ENCODE measurements around the gene NOL6. TPM values are rescaled to one million over a fixed set of nuclear protein-coding genes. Genes with fewer than 3 reads are reported as not detected.
"Not testable (repeated sequence)": the region's sequence is repeated elsewhere in the genome, so short reads cannot be mapped to it uniquely, and the experiment has no call there.

NOL6 gene
- total RNA-seq, 1 experiment from 2014 or later = 64.4 TPM

DNA sequence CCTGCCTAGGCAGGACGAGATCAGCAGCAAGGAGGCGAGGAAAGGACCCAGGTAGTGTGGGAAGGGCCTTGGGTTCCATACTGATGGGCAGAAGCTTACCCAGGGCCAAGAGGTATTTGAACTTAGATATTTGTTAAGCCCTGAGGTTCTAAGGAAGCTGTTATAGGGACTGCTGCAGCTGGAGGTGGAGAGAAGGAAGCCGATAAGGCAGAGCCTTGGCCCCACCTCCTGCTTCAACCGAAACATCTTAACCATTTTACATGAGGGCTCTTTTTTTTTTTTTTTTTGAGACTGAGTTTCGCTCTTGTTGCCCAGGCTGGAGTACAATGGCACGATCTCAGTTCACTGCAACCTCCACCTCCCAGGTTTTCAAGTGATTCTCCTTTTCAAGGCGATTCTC lies 17.8 kb downstream of the NOL6 start:
- no peak overlapping the region for H3K14ac ChIP-seq (ENCODE audit: insufficient read depth, low read length)
- H3K27ac Mint-ChIP-seq = no peak overlapping the region; a peak in 1 of 7 replicates
- peaks cover 0 to 6% (median 0%) of the 10 kb centered on the region in 3 experiments; a peak in 2 of 7 replicates for H3K36me3 Mint-ChIP-seq (ENCODE audit: insufficient read depth in 1 of 3, low read depth in 3 of 3)

DNA sequence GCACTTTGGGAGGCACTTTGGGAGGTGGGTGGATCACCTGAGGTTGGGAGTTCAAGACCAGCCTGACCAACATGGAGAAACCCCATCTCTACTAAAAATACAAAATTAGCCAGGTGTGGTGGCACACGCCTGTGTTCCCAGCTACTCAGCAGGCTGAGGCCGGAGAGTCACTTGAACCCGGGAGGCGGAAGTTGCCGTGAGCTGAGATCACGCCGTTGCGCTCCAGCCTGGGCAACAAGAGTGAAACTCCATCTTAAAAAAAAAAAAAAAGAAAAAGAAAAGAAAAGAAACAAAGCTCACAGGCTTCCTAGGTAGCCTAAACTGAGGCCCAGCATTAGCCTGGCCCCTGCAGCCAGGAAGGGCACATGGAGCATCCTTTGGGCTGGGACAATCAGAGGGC lies 18.3 kb downstream of the NOL6 start:
- H4K20me1 ChIP-seq (ENCODE audit: control insufficient read depth, insufficient read depth, insufficient read length); H2BK12ac ChIP-seq (ENCODE audit: insufficient read length, low read depth, low read length); H3K36me3 Mint-ChIP-seq (ENCODE audit: insufficient read depth in 1 of 3, low read depth in 3 of 3); H3K27ac Mint-ChIP-seq; H3K18ac ChIP-seq (ENCODE audit: insufficient read length, low read depth, low read length); H4K91ac ChIP-seq (ENCODE audit: insufficient read length, low read depth, low read length); H3K27ac ChIP-seq (ENCODE audit: insufficient read length, low read depth, low read length); H4K8ac ChIP-seq (replicated peaks; ENCODE audit: insufficient read length, low read depth, low read length); H4K5ac ChIP-seq (ENCODE audit: insufficient read length, low read depth, low read length); H3K4me2 ChIP-seq (ENCODE audit: insufficient read depth, insufficient read length, low read length); H3K4ac ChIP-seq (ENCODE audit: low read depth, low read length); H3K4me3 Mint-ChIP-seq; H3K14ac ChIP-seq (ENCODE audit: insufficient read depth, low read length); H3K27me3 Mint-ChIP-seq (ENCODE audit: low read depth); H3K79me2 ChIP-seq (ENCODE audit: insufficient read depth, low read length); H3K4me1 ChIP-seq (ENCODE audit: insufficient read depth, low read length); H3K23ac ChIP-seq (ENCODE audit: insufficient read length, low read depth, low read length); DNase-seq; H2BK15ac ChIP-seq (ENCODE audit: low read depth, low read length); H3K79me1 ChIP-seq (ENCODE audit: insufficient read depth, low read depth, low read length, poor library complexity, severe bottlenecking); H2BK120ac ChIP-seq (ENCODE audit: low read depth, low read length, poor library complexity, severe bottlenecking); H2BK5ac ChIP-seq (ENCODE audit: insufficient read length, low read length); H2AK5ac ChIP-seq (ENCODE audit: insufficient read length, low read length); H3T11ph ChIP-seq (ENCODE audit: low read length); H3K27me3 ChIP-seq (ENCODE audit: insufficient read depth, low read length); H3K23me2 ChIP-seq (ENCODE audit: insufficient read length, low read depth, low read length, poor library complexity, severe bottlenecking); H3K56ac ChIP-seq (ENCODE audit: insufficient read length, low read depth, low read length); H3K9me3 ChIP-seq (ENCODE audit: control insufficient read depth, low read depth, low read length); H2BK20ac ChIP-seq (ENCODE audit: low read depth, low read length, poor library complexity, severe bottlenecking); H3K9me3 Mint-ChIP-seq; H2AFZ ChIP-seq (ENCODE audit: low read length); H3K9ac ChIP-seq (ENCODE audit: extremely low read depth, insufficient read length, low read length): not testable (repeated sequence)
- H3K4me1 Mint-ChIP-seq = peaks cover 12 to 13% of the 10 kb centered on the region in 2 experiments
- no CpG with 5 or more reads among the region's 8 CpGs for WGBS (ENCODE audit: extremely low coverage, insufficient read length, low lambda C conversion rate)

More for the DNA sequence above, 17.8 kb downstream of the NOL6 start:
- Histone ChIP-seq H4K20me1 (ENCODE audit: control insufficient read depth, insufficient read depth, insufficient read length) (no peaks in the 10 kb centered on the region), H4K5ac (ENCODE audit: insufficient read length, low read depth, low read length) (no peak overlapping the region), H4K8ac (replicated peaks; ENCODE audit: insufficient read length, low read depth, low read length) (no peak overlapping the region), H3K56ac (ENCODE audit: insufficient read length, low read depth, low read length) (no peak overlapping the region), H3K9me3 (ENCODE audit: control insufficient read depth, low read depth, low read length) (no peaks in the 10 kb centered on the region), H3K79me2 (ENCODE audit: insufficient read depth, low read length) (no peaks in the 10 kb centered on the region), H3K4me1 (ENCODE audit: insufficient read depth, low read length) (no peaks in the 10 kb centered on the region), H2BK15ac (ENCODE audit: low read depth, low read length) (no peak overlapping the region), H3K23me2 (ENCODE audit: insufficient read length, low read depth, low read length, poor library complexity, severe bottlenecking) (no peaks in the 10 kb centered on the region), H4K91ac (ENCODE audit: insufficient read length, low read depth, low read length) (no peak overlapping the region), H2AFZ (ENCODE audit: low read length) (no peak overlapping the region), H2AK5ac (ENCODE audit: insufficient read length, low read length) (no peak overlapping the region), H3K27ac (ENCODE audit: insufficient read length, low read depth, low read length) (no peak overlapping the region), H3K79me1 (ENCODE audit: insufficient read depth, low read depth, low read length, poor library complexity, severe bottlenecking) (no peaks in the 10 kb centered on the region), H3K4me2 (ENCODE audit: insufficient read depth, insufficient read length, low read length) (no peak overlapping the region), H3K9ac (ENCODE audit: extremely low read depth, insufficient read length, low read length) (no peak overlapping the region), H3T11ph (ENCODE audit: low read length) (no peak overlapping the region), H3K18ac (ENCODE audit: insufficient read length, low read depth, low read length) (no peak overlapping the region), H3K4ac (ENCODE audit: low read depth, low read length) (no peak overlapping the region), H3K23ac (ENCODE audit: insufficient read length, low read depth, low read length) (no peak overlapping the region), H2BK120ac (ENCODE audit: low read depth, low read length, poor library complexity, severe bottlenecking) (no peak overlapping the region), H2BK20ac (ENCODE audit: low read depth, low read length, poor library complexity, severe bottlenecking) (no peak overlapping the region), H3K27me3 (ENCODE audit: insufficient read depth, low read length) (no peaks in the 10 kb centered on the region), H2BK12ac (ENCODE audit: insufficient read length, low read depth, low read length) (no peak overlapping the region), H2BK5ac (ENCODE audit: insufficient read length, low read length) (no peak overlapping the region)
- no CpG with 5 or more reads among the region's 7 CpGs for WGBS (ENCODE audit: extremely low coverage, insufficient read length, low lambda C conversion rate)
- Mint-ChIP-seq H3K27me3 (ENCODE audit: low read depth) (no peaks in the 10 kb centered on the region; the same call in 1 of the 2 replicates), H3K4me3 (no peak overlapping the region; a peak in 1 of 5 replicates), H3K9me3 (no peaks in the 10 kb centered on the region), H3K4me1 (peaks cover 12 to 13% of the 10 kb centered on the region in 2 experiments)
- TF ChIP-seq, protein P1, sequence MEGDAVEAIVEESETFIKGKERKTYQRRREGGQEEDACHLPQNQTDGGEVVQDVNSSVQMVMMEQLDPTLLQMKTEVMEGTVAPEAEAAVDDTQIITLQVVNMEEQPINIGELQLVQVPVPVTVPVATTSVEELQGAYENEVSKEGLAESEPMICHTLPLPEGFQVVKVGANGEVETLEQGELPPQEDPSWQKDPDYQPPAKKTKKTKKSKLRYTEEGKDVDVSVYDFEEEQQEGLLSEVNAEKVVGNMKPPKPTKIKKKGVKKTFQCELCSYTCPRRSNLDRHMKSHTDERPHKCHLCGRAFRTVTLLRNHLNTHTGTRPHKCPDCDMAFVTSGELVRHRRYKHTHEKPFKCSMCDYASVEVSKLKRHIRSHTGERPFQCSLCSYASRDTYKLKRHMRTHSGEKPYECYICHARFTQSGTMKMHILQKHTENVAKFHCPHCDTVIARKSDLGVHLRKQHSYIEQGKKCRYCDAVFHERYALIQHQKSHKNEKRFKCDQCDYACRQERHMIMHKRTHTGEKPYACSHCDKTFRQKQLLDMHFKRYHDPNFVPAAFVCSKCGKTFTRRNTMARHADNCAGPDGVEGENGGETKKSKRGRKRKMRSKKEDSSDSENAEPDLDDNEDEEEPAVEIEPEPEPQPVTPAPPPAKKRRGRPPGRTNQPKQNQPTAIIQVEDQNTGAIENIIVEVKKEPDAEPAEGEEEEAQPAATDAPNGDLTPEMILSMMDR (conservative IDR thresholded peaks at IDR 0.05) = no peak
- no peak for DNase-seq

Measured in H9 (cell line).